Measurements from ENCODE around the gene CANX. TPM values are rescaled to one million over a fixed set of nuclear protein-coding genes. Genes with fewer than 3 reads are reported as not detected.

CANX gene
- total RNA-seq, 1 donor from 2014 or later, result 695 TPM

DNA sequence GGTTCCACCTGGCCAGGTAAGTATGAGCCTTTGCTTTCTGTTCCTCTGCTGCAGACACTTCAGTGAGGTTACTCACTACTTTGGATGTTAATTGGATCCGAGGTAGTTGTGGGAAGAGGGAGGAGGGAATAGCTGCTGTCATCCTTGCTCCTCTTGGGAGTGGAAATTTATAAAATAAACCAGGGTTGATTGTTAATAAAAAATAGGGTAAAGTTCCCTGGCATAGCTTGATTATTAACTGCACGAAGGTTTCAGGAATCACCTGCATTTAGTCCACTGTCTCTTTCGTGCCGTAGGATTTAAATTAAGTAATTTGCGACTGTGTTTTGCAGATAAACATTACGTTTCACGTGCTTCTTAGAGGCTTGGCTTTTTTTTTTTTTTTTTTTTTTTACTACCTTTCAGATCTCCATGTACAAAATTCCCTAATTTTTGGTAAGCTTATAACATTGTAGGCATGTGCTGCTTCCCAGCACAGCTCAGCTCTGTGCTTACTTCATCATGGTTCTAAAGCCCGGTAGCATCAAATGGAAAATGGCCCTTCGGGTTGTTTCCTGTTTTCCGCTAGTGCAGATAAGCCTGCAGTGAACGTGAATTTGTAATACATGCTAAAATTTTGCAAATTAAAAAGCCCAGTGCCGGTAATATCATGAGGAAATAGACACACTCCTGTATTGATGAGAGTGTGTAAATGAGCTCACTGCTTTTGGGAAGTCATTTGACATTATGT lies 68.1 kb downstream of the CANX start:
- Mint-ChIP-seq H3K36me3 (ENCODE audit: low read depth) (peaks cover 9% of the 10 kb centered on the region), H3K27ac (ENCODE audit: unreplicated experiment) (peak overlapping the region; percentile 96), H3K4me3 (ENCODE audit: unreplicated experiment) (peak overlapping the region; percentile 53), H3K4me1 (ENCODE audit: low read depth) (peaks cover 62% of the 10 kb centered on the region), H3K9me3 (ENCODE audit: low read depth) (no peaks in the 10 kb centered on the region), H3K27me3 (ENCODE audit: low read depth) (no peaks in the 10 kb centered on the region)
- DNase-seq (ENCODE audit: low spot score), result no peak
- no peak for TF ChIP-seq CTCF (IDR thresholded peaks at IDR 0.05)

GRCh38 chr5:179767496-179768100 lies 68.8 kb downstream of the CANX start:
- Mint-ChIP-seq H3K27me3 (ENCODE audit: low read depth) (no peaks in the 10 kb centered on the region), H3K9me3 (ENCODE audit: low read depth) (no peaks in the 10 kb centered on the region), H3K27ac (ENCODE audit: unreplicated experiment) (peak overlapping the region; percentile 19), H3K4me1 (ENCODE audit: low read depth) (peaks cover 54% of the 10 kb centered on the region), H3K4me3 (ENCODE audit: unreplicated experiment) (peak overlapping the region; percentile 51), H3K36me3 (ENCODE audit: low read depth) (peaks cover 14% of the 10 kb centered on the region)
- no peak for TF ChIP-seq CTCF (IDR thresholded peaks at IDR 0.05)
- peak; percentile 20 for DNase-seq (ENCODE audit: low spot score)

DNA sequence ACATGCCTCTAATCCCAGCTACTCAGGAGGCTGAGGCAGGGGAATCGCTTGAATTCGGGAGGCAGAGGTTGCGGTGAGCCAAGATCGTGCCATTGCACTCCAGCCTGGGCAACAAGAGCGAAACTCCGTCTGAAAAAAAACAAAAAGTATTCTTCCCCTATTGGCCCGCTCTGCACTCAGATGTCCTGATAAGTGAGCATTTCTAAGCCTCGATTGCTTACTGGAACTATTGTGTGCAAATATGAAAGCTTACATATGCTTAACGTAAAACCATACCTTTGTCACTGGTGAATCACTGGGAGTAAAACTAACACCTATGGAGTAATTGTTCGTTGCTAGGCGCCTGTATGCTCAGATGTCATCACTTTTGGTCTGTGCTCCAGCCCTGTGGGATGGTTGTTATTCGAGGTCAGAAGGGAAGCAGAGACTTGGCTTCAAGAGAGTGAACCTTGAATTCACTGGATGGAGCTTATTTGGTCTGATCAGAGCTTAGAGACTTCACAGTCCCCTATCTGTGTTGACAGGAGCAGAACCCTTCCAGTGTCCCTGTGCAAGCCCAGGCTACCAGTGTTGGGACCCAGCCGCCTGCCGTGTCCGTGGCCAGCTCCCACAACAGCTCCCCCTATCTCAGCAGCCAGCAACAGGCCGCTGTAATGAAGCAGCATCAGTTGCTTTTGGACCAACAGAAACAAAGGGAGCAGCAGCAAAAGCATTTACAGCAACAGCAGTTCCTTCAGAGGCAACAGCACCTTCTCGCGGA lies 69.7 kb downstream of the CANX start:
- Mint-ChIP-seq H3K27ac (ENCODE audit: unreplicated experiment) (no peak overlapping the region), H3K9me3 (ENCODE audit: low read depth) (no peaks in the 10 kb centered on the region), H3K27me3 (ENCODE audit: low read depth) (no peaks in the 10 kb centered on the region), H3K4me3 (ENCODE audit: unreplicated experiment) (no peak overlapping the region), H3K4me1 (ENCODE audit: low read depth) (peaks cover 45% of the 10 kb centered on the region), H3K36me3 (ENCODE audit: low read depth) (peaks cover 20% of the 10 kb centered on the region)
- peak; percentile 35 for TF ChIP-seq CTCF (IDR thresholded peaks at IDR 0.05)
- peak; percentile 39 for DNase-seq (ENCODE audit: low spot score)

DNA sequence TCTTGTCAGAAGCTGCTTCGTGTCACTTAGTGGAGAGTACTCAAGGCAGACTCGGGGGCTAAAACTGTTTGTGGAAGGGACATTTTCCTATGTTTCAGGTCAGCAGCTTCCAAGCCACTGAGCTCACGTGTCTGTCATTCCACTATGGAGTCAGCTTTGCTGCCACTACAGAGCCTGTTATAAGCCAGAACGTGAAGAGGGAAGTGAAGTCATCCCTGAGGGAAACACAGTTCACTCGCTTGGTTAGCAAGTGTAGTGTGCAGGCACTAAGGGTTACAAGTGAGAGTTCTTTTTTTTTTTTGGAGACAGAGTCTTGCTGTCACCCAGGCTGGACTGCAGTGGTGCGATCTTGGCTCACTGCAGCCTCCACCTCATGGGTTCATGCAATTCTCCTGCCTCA lies 70.5 kb downstream of the CANX start:
- peaks cover 38% of the 10 kb centered on the region for H3K4me1 Mint-ChIP-seq (ENCODE audit: low read depth)
- no peak overlapping the region for H3K27ac Mint-ChIP-seq (ENCODE audit: unreplicated experiment)
- peaks cover 25% of the 10 kb centered on the region for H3K36me3 Mint-ChIP-seq (ENCODE audit: low read depth)

More for the DNA sequence above, 70.5 kb downstream of the CANX start:
- TF ChIP-seq CTCF (IDR thresholded peaks at IDR 0.05), result no peak
- Mint-ChIP-seq H3K9me3 (ENCODE audit: low read depth) (no peaks in the 10 kb centered on the region), H3K27me3 (ENCODE audit: low read depth) (no peaks in the 10 kb centered on the region), H3K4me3 (ENCODE audit: unreplicated experiment) (no peak overlapping the region)
- DNase-seq (ENCODE audit: low spot score), result no peak
